CD4-positive, alpha-beta T cell (primary cell): ENCODE results near the gene ARSK. TPM values are rescaled to one million over a fixed set of nuclear protein-coding genes. Genes with fewer than 3 reads are reported as not detected.

Source experiments
- ATAC-seq: fragments of 200-7000 bp; cut with Tn5 transposase; one replicate; pipeline ENCODE4 v1.10.0; 2022; ENCODE audit warnings: mild to moderate bottlenecking; ENCODE audit not compliant: poor library complexity
- CTCF ChIA-PET: fragments of 350-600 bp; sonication (Branson Sonifier 250); formaldehyde crosslinking; loops from one replicate; lab custom pipeline; 2021; ENCODE audit warnings: antibody characterized with exemption, inconsistent platforms; lab: Charles Lee
- POLR2A ChIA-PET: fragments of 350-600 bp; sonication (Branson Sonifier 250); formaldehyde crosslinking; loops from one replicate; lab custom pipeline; 2021; ENCODE audit warnings: antibody characterized with exemption, inconsistent platforms; lab: Charles Lee
- DNase-seq, 14 experiments: peaks; one replicate each; pipeline ENCODE4 v3.0.0-alpha.2; 2013 to 2020; ENCODE audit warnings: mixed read lengths in 2 of 14
- H3K27ac ChIP-seq, 2 donors: one replicate each; pipeline versions ENCODE4 v1.5.1 to v1.7.0; 2013; ENCODE audit warnings: low read length in 2 of 2, low read depth in 1 of 2, mild to moderate bottlenecking in 1 of 2
- H3K27me3 ChIP-seq, 2 experiments: 1 replicate in 1 of 2; 2 replicates in 1 of 2; pipeline versions ENCODE4 v1.6.1 to v1.7.0; 2013; ENCODE audit warnings: low read length in 2 of 2, control low read depth in 1 of 2, mild to moderate bottlenecking in 1 of 2, moderate library complexity in 1 of 2; ENCODE audit not compliant: insufficient read depth in 2 of 2, control insufficient read depth in 1 of 2
- H3K36me3 ChIP-seq: one replicate; pipeline ENCODE4 v1.6.1; 2013; ENCODE audit warnings: low read length, control low read depth; ENCODE audit not compliant: insufficient read depth
- H3K4me1 ChIP-seq: one replicate; pipeline ENCODE4 v1.6.1; 2013; ENCODE audit warnings: low read length, control low read depth; ENCODE audit not compliant: insufficient read depth
- H3K4me3 ChIP-seq: one replicate; pipeline ENCODE4 v1.5.1; 2013; ENCODE audit warnings: mild to moderate bottlenecking, low read length, moderate library complexity
- H3K9me3 ChIP-seq, 2 experiments: 1 replicate in 1 of 2; 2 replicates in 1 of 2; pipeline versions ENCODE4 v1.6.1 to v1.7.0; 2013; ENCODE audit warnings: low read length in 2 of 2, mild to moderate bottlenecking in 2 of 2, control low read depth in 1 of 2, moderate library complexity in 1 of 2; ENCODE audit not compliant: control insufficient read depth in 1 of 2, insufficient read depth in 1 of 2
- H3K27ac Mint-ChIP-seq: one replicate; pipeline ENCODE4 v1.8.0; 2020; ENCODE audit warnings: mixed read lengths
- H3K27me3 Mint-ChIP-seq: one replicate; pipeline ENCODE4 v1.8.0; 2021; ENCODE audit warnings: mixed read lengths
- H3K36me3 Mint-ChIP-seq: one replicate; pipeline ENCODE4 v1.8.0; 2021; ENCODE audit warnings: low read depth, mixed read lengths
- H3K4me1 Mint-ChIP-seq: one replicate; pipeline ENCODE4 v1.8.0; 2021; ENCODE audit warnings: low read depth, mixed read lengths
- H3K4me3 Mint-ChIP-seq: one replicate; pipeline ENCODE4 v1.8.0; 2020; ENCODE audit warnings: mild to moderate bottlenecking, mixed read lengths
- H3K9me3 Mint-ChIP-seq: one replicate; pipeline ENCODE4 v1.8.0; 2020; ENCODE audit warnings: mixed read lengths
- CTCF ChIP-seq: fragments of 200-600 bp; IDR thresholded peaks from one replicate; pipeline ENCODE4 v1.8.0; 2022; ENCODE audit warnings: antibody characterized with exemption, mild to moderate bottlenecking
- intact Hi-C, 2 experiments: fragments of 100-400 bp; cut with DNase I in 1 of 2; cut with micrococcal nuclease in 1 of 2; formaldehyde crosslinking; loops; one replicate each; pipeline versions ENCODE4 v1.15.1 to v1.9.0; 2023 to 2025; cut with DNase I, micrococcal nuclease
- polyA plus RNA-seq, 2 donors: library from polyadenylated mRNA; unstranded; fragments of 120-200 nt; gene quantifications; one replicate each; pipeline ENCODE4 v1.2.1, GENCODE V29; 2013
- total RNA-seq, 174 experiments: library from RNA in 2 of 174; stranded (reverse) in 2 of 174; gene quantifications; one replicate each; pipeline ENCODE4 v1.2.3 and lab custom pipeline; 2021 to 2026

The ARSK gene
- total RNA-seq (1 to 10 TPM; 2.2 to 2.7 TPM), total RNA-seq (lab: John Stamatoyannopoulos, UW) (1.7 to 15.0 (median 8.6) reads per million in 172 experiments)
- polyA plus RNA-seq (2013, experiment 1 of 2), result 7.1 TPM
- 7.1 TPM for polyA plus RNA-seq (2013, experiment 2 of 2)

- H3K9me3 ChIP-seq, result no peaks in the 10 kb centered on the region
- H3K27me3 Mint-ChIP-seq, result no peaks in the 10 kb centered on the region
- intact Hi-C loops, result loop anchor here (1.0 to 10.0 kb wide), 8 partner anchors 66 to 1630 kb away; partner anchors contain the start of genes CAST (in 1 of the 2), ELL2 (in 1 of the 2), GPR150 (in 1 of the 2) and RFESD (in 1 of the 2)
- DNase-seq (peak; percentile 83 to 98 (median 87)), ATAC-seq (peak; percentile 85)
- H3K4me1 Mint-ChIP-seq, result peaks cover 59% of the 10 kb centered on the region
- CTCF ChIA-PET, result interaction anchor here (0.7 to 1.6 kb wide), 2 partner anchors 68 to 92 kb away, joined by 3 to 4 read pairs; partner anchors contain the start of gene RFESD
- H3K27ac ChIP-seq, result peak within 1 kb of the TSS; percentile 69 to 78
- peaks cover 41% of the 10 kb centered on the region for H3K36me3 Mint-ChIP-seq
- peak within 1 kb of the TSS; percentile 98 for H3K4me3 Mint-ChIP-seq
- H3K9me3 Mint-ChIP-seq, result no peaks in the 10 kb centered on the region
- TF ChIP-seq CTCF, result peak; percentile 26
- peaks cover 19% of the 10 kb centered on the region for H3K4me1 ChIP-seq
- POLR2A ChIA-PET, result interaction anchor here (0.6 to 1.6 kb wide), 16 partner anchors 9 to 1629 kb away, joined by 3 to 40 read pairs (median 4); partner anchors contain the start of genes ERAP1, RFESD and RIOK2
- peak within 1 kb of the TSS; percentile 91 for H3K27ac Mint-ChIP-seq
- H3K27me3 ChIP-seq, result no peaks in the 10 kb centered on the region
- peaks cover 13% of the 10 kb centered on the region for H3K36me3 ChIP-seq
- peak within 1 kb of the TSS; percentile 78 for H3K4me3 ChIP-seq
Measured at GRCh38 chr5:95554647-95555548, at the start of gene ARSK, which contains the start of gene SKIC3. Gene ARSK (plus strand): TSS chr5:95555101. CDS start chr5:95555279, 178 bp downstream. Gene SKIC3 (minus strand): TSS chr5:95554977. CDS start chr5:95547150, 7,827 bp downstream.

GRCh38 chr5:95508550-95508949, 46.4 kb upstream of the ARSK start:
- H3K36me3 Mint-ChIP-seq, result peaks cover 88% of the 10 kb centered on the region
- no peak for TF ChIP-seq CTCF
- H3K36me3 ChIP-seq, result peaks cover 76% of the 10 kb centered on the region
- no peak overlapping the region for H3K4me3 ChIP-seq
- H3K27me3 ChIP-seq, result no peaks in the 10 kb centered on the region
- H3K27ac Mint-ChIP-seq, result no peak overlapping the region
- ChIA-PET CTCF (no interaction called here), POLR2A (no interaction called here)
- intact Hi-C loops, result no loop called here
- DNase-seq (no peak), ATAC-seq (no peak)
- no peaks in the 10 kb centered on the region for H3K9me3 Mint-ChIP-seq
- H3K27ac ChIP-seq, result no peak overlapping the region
- no peak overlapping the region for H3K4me3 Mint-ChIP-seq
- H3K4me1 ChIP-seq, result no peaks in the 10 kb centered on the region
- H3K4me1 Mint-ChIP-seq, result no peaks in the 10 kb centered on the region
- no peaks in the 10 kb centered on the region for H3K27me3 Mint-ChIP-seq
- no peaks in the 10 kb centered on the region for H3K9me3 ChIP-seq

GRCh38 chr5:95511606-95512005, 43.3 kb upstream of the ARSK start:
- CTCF ChIA-PET, result no interaction called here
- ATAC-seq, result no peak
- no peaks in the 10 kb centered on the region for H3K27me3 Mint-ChIP-seq

More at GRCh38 chr5:95511606-95512005, 43.3 kb upstream of the ARSK start:
- Histone ChIP-seq H3K9me3 (no peaks in the 10 kb centered on the region), H3K27ac (no peak overlapping the region), H3K4me3 (no peak overlapping the region), H3K4me1 (no peaks in the 10 kb centered on the region), H3K36me3 (peaks cover 94% of the 10 kb centered on the region), H3K27me3 (no peaks in the 10 kb centered on the region)
- TF ChIP-seq CTCF, result no peak
- POLR2A ChIA-PET, result no interaction called here
- no peak for DNase-seq
- Mint-ChIP-seq H3K36me3 (peaks cover 94% of the 10 kb centered on the region), H3K27ac (no peak overlapping the region), H3K9me3 (no peaks in the 10 kb centered on the region), H3K4me1 (no peaks in the 10 kb centered on the region), H3K4me3 (no peak overlapping the region)
- intact Hi-C loops, result no loop called here
